ENCODE data around the gene ZNF511. TPM values are rescaled to one million over a fixed set of nuclear protein-coding genes. Genes with fewer than 3 reads are reported as not detected.

ZNF511 gene
- total RNA-seq, 1 donor from 2014 or later: 25.5 TPM

DNA sequence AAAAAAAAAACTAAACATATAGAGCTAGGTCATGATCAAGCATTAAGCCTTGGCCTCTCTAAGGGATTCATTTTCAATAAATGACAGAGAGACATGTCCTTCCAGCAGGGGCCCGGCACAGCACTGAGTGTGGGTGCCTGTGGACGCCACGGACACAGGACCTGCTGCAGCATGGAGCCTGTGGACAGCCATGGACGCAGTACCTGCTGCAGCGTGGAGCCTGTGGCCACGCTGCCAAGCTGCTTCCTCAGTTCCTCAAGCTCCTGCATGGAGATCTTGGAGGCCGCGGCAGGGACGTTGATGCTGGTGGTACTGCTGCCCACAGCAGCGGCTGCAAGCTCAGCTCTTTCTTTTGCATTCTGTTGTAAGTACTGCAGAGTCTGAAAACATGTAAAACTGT lies 9.5 kb upstream of the ZNF511 start:
- no peak for FAIRE-seq
- no peaks in the 10 kb centered on the region for H3K27me3 ChIP-seq (ENCODE audit: insufficient read depth, low read length)
- H3K36me3 ChIP-seq (ENCODE audit: insufficient read depth, low read length): peaks cover 21% of the 10 kb centered on the region

DNA sequence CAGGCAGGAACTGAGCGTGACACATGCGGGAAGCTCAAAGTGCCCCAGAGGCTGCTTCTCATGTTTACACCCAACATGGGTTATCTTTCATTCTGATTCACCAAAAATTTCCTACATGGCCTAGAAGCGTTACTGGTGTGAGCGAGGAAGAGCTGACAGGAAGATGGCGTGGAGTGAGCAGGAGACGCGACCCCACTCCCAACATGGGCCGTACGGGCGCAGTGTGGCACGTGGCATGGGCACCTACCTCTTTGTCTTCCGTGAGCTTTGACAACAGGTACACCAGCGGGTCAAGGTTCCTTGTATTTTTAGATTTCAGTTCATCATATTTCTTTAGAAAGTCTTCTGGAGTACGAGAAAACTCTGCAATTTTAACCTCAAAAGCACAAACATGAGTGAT lies 9.0 kb upstream of the ZNF511 start:
- Mint-ChIP-seq H3K27ac (ENCODE audit: unreplicated experiment) (no peak overlapping the region), H3K4me1 (ENCODE audit: low read depth, unreplicated experiment) (peaks cover 7% of the 10 kb centered on the region), H3K27me3 (ENCODE audit: low read depth, unreplicated experiment) (no peaks in the 10 kb centered on the region), H3K4me3 (ENCODE audit: unreplicated experiment) (no peak overlapping the region), H3K36me3 (ENCODE audit: low read depth, unreplicated experiment) (peaks cover 11% of the 10 kb centered on the region), H3K9me3 (ENCODE audit: unreplicated experiment) (no peaks in the 10 kb centered on the region)
- Histone ChIP-seq H3K9ac (ENCODE audit: low read length) (no peak overlapping the region), H3K27me3 (ENCODE audit: insufficient read depth, low read length) (no peaks in the 10 kb centered on the region), H3K4me2 (ENCODE audit: low read length) (no peak overlapping the region), H4K20me1 (ENCODE audit: insufficient read depth, low read length) (peaks cover 36% of the 10 kb centered on the region), H3K79me2 (ENCODE audit: insufficient read depth, low read length) (peaks cover 28% of the 10 kb centered on the region), H3K4me1 (ENCODE audit: insufficient read depth, low read length) (no peaks in the 10 kb centered on the region), H3K36me3 (ENCODE audit: insufficient read depth, low read length) (peaks cover 21% of the 10 kb centered on the region), H3K9me3 (ENCODE audit: insufficient read depth, low read depth, low read length) (no peaks in the 10 kb centered on the region), H3K27ac (ENCODE audit: low read depth, low read length) (no peak overlapping the region), H3K4me3 (ENCODE audit: insufficient read depth, low read depth, low read length) (no peak overlapping the region), H2AFZ (ENCODE audit: low read depth, low read length) (no peak overlapping the region)
- FAIRE-seq (no peak), DNase-seq (ENCODE audit: low read depth) (no peak)
- TF ChIP-seq, protein P1, sequence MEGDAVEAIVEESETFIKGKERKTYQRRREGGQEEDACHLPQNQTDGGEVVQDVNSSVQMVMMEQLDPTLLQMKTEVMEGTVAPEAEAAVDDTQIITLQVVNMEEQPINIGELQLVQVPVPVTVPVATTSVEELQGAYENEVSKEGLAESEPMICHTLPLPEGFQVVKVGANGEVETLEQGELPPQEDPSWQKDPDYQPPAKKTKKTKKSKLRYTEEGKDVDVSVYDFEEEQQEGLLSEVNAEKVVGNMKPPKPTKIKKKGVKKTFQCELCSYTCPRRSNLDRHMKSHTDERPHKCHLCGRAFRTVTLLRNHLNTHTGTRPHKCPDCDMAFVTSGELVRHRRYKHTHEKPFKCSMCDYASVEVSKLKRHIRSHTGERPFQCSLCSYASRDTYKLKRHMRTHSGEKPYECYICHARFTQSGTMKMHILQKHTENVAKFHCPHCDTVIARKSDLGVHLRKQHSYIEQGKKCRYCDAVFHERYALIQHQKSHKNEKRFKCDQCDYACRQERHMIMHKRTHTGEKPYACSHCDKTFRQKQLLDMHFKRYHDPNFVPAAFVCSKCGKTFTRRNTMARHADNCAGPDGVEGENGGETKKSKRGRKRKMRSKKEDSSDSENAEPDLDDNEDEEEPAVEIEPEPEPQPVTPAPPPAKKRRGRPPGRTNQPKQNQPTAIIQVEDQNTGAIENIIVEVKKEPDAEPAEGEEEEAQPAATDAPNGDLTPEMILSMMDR (IDR thresholded peaks at IDR 0.05; ENCODE audit: insufficient read depth, low read depth, low read length): no peak
- TF ChIP-seq EZH2 (IDR thresholded peaks at IDR 0.05; ENCODE audit: insufficient read depth, low read length): no peak

More for the DNA sequence above, 9.5 kb upstream of the ZNF511 start:
- H3K27me3 Mint-ChIP-seq (ENCODE audit: low read depth, unreplicated experiment): no peaks in the 10 kb centered on the region
- Histone ChIP-seq H3K27ac (ENCODE audit: low read depth, low read length) (no peak overlapping the region), H2AFZ (ENCODE audit: low read depth, low read length) (no peak overlapping the region), H3K4me2 (ENCODE audit: low read length) (no peak overlapping the region), H3K4me3 (ENCODE audit: insufficient read depth, low read depth, low read length) (no peak overlapping the region), H3K79me2 (ENCODE audit: insufficient read depth, low read length) (peaks cover 23% of the 10 kb centered on the region), H3K9ac (ENCODE audit: low read length) (no peak overlapping the region), H3K9me3 (ENCODE audit: insufficient read depth, low read depth, low read length) (no peaks in the 10 kb centered on the region), H4K20me1 (ENCODE audit: insufficient read depth, low read length) (peaks cover 34% of the 10 kb centered on the region), H3K4me1 (ENCODE audit: insufficient read depth, low read length) (no peaks in the 10 kb centered on the region)
- peaks cover 4% of the 10 kb centered on the region for H3K4me1 Mint-ChIP-seq (ENCODE audit: low read depth, unreplicated experiment)
- peaks cover 11% of the 10 kb centered on the region for H3K36me3 Mint-ChIP-seq (ENCODE audit: low read depth, unreplicated experiment)
- no peak overlapping the region for H3K27ac Mint-ChIP-seq (ENCODE audit: unreplicated experiment)
- H3K4me3 Mint-ChIP-seq (ENCODE audit: unreplicated experiment): no peak overlapping the region
- no peaks in the 10 kb centered on the region for H3K9me3 Mint-ChIP-seq (ENCODE audit: unreplicated experiment)
- TF ChIP-seq EZH2 (IDR thresholded peaks at IDR 0.05; ENCODE audit: insufficient read depth, low read length): no peak
- TF ChIP-seq, protein P1 (IDR thresholded peaks at IDR 0.05; ENCODE audit: insufficient read depth, low read depth, low read length): no peak
- no peak for DNase-seq (ENCODE audit: low read depth)

DNA sequence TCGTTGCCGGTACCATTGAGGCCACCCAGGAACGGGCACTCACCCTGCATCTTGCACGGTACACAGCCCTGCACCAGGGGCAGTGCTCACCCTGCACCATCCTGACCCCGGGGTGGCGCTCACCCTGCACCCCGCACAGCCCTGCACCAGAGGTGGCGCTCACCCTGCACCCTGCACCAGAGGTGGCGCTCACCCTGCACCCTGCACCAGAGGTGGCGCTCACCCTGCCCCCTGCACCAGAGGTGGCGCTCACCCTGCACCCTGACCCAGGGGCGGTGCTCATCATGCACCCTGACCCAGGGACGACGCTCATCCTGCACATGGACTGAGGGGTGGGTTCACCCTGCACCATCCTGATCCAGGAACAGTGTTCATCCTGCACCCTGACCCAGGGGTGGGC lies 6.5 kb upstream of the ZNF511 start:
- peaks cover 59% of the 10 kb centered on the region for H4K20me1 ChIP-seq (ENCODE audit: insufficient read depth, low read length)
- H3K4me3 Mint-ChIP-seq (ENCODE audit: unreplicated experiment): no peak overlapping the region
- peaks cover 11% of the 10 kb centered on the region for H3K4me1 Mint-ChIP-seq (ENCODE audit: low read depth, unreplicated experiment)
- no peak overlapping the region for H3K27ac ChIP-seq (ENCODE audit: low read depth, low read length)
- no peak overlapping the region for H3K9ac ChIP-seq (ENCODE audit: low read length)
- no peak overlapping the region for H2AFZ ChIP-seq (ENCODE audit: low read depth, low read length)
- no peak for FAIRE-seq
- no peaks in the 10 kb centered on the region for H3K9me3 Mint-ChIP-seq (ENCODE audit: unreplicated experiment)
- peaks cover 4% of the 10 kb centered on the region for H3K4me1 ChIP-seq (ENCODE audit: insufficient read depth, low read length)
- no peak overlapping the region for H3K27ac Mint-ChIP-seq (ENCODE audit: unreplicated experiment)
- H3K9me3 ChIP-seq (ENCODE audit: insufficient read depth, low read depth, low read length): no peaks in the 10 kb centered on the region
- no peak overlapping the region for H3K4me3 ChIP-seq (ENCODE audit: insufficient read depth, low read depth, low read length)
- H3K4me2 ChIP-seq (ENCODE audit: low read length): no peak overlapping the region
- no peaks in the 10 kb centered on the region for H3K27me3 Mint-ChIP-seq (ENCODE audit: low read depth, unreplicated experiment)
- H3K36me3 ChIP-seq (ENCODE audit: insufficient read depth, low read length): peaks cover 19% of the 10 kb centered on the region
- TF ChIP-seq, protein P1 (IDR thresholded peaks at IDR 0.05; ENCODE audit: insufficient read depth, low read depth, low read length): no peak
- TF ChIP-seq EZH2 (IDR thresholded peaks at IDR 0.05; ENCODE audit: insufficient read depth, low read length): no peak
- peaks cover 52% of the 10 kb centered on the region for H3K79me2 ChIP-seq (ENCODE audit: insufficient read depth, low read length)
- no peaks in the 10 kb centered on the region for H3K27me3 ChIP-seq (ENCODE audit: insufficient read depth, low read length)
- peaks cover 11% of the 10 kb centered on the region for H3K36me3 Mint-ChIP-seq (ENCODE audit: low read depth, unreplicated experiment)
- DNase-seq (ENCODE audit: low read depth): no peak
